ENCODE results near the gene ENGASE.

The ENGASE gene

GRCh38 chr17:79098282-79098867 lies 23.8 kb downstream of the ENGASE start:
- Mint-ChIP-seq H3K36me3 (ENCODE audit: low read depth) (no peaks in the 10 kb centered on the region), H3K27me3 (peaks cover 30% of the 10 kb centered on the region), H3K9me3 (no peaks in the 10 kb centered on the region), H3K4me3 (no peak overlapping the region), H3K27ac (no peak overlapping the region), H3K4me1 (peaks cover 2% of the 10 kb centered on the region)
- no peak for DNase-seq
- no peak for ATAC-seq

- DNase-seq (no peak), ATAC-seq (no peak)
- Mint-ChIP-seq H3K9me3 (no peaks in the 10 kb centered on the region), H3K36me3 (ENCODE audit: low read depth) (no peaks in the 10 kb centered on the region), H3K27me3 (peaks cover 31% of the 10 kb centered on the region), H3K27ac (no peak overlapping the region), H3K4me1 (no peaks in the 10 kb centered on the region), H3K4me3 (no peak overlapping the region)
These were observed 25.8 kb downstream of the ENGASE start for GRCh38 chr17:79100405-79100804.

DNA sequence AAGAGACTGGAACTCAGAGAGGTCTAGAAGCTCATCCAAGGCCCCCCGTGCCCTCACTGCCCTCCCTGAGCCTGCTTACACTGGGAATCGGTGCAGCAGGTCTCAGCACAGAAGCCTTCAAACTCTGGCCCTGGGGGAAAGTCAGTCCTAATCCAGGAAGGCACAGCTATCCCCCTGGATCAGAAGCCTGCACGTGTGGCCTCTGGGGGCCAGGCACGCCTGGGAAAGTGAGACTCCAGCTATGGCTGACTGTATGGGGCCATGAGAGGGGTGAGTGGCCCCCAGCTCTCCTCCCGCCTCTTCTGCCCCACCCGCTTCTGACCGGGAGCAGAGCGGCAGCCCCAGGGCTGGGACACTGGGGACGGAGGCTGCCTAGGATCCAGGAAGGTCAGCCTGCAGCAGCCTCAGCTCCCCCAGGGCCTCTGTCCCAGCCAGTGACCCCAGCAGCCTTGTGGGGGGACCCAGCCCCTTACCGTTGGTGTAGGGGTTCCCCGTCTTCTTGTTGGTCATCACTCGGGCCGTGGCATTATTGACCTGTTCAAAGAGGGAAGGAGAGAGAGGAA lies 26.6 kb downstream of the ENGASE start:
- H3K4me1 Mint-ChIP-seq, result no peaks in the 10 kb centered on the region
- no peak for DNase-seq
- no peak for ATAC-seq
- peaks cover 27% of the 10 kb centered on the region for H3K27me3 Mint-ChIP-seq
- H3K27ac Mint-ChIP-seq, result no peak overlapping the region
- H3K36me3 Mint-ChIP-seq (ENCODE audit: low read depth), result no peaks in the 10 kb centered on the region
- no peaks in the 10 kb centered on the region for H3K9me3 Mint-ChIP-seq
- no peak overlapping the region for H3K4me3 Mint-ChIP-seq

DNA sequence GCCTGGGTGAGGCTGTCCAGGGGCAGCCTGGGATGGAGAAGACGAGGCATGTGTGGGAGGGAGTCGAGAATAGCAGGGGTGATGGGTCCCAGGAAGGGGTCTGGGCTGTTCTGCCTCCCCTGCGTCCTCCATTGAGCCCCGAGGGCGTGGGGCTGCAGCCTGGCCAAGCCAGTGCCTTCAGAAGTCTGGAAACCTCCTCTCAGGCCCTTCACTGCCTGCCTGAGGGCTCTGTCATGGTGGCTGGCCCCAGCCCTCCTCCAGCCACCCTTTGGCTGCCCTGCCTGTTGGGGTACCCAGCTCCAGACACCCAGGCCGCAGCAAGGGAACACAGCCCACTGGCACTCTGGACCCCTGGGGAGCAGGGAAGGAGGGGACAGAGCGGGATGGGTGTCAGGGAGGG lies 27.6 kb downstream of the ENGASE start:
- DNase-seq (no peak), ATAC-seq (no peak)
- H3K27ac Mint-ChIP-seq, result no peak overlapping the region
- H3K9me3 Mint-ChIP-seq, result no peaks in the 10 kb centered on the region
- no peaks in the 10 kb centered on the region for H3K4me1 Mint-ChIP-seq
- peaks cover 27% of the 10 kb centered on the region for H3K27me3 Mint-ChIP-seq
- H3K4me3 Mint-ChIP-seq, result no peak overlapping the region
- no peaks in the 10 kb centered on the region for H3K36me3 Mint-ChIP-seq (ENCODE audit: low read depth)

DNA sequence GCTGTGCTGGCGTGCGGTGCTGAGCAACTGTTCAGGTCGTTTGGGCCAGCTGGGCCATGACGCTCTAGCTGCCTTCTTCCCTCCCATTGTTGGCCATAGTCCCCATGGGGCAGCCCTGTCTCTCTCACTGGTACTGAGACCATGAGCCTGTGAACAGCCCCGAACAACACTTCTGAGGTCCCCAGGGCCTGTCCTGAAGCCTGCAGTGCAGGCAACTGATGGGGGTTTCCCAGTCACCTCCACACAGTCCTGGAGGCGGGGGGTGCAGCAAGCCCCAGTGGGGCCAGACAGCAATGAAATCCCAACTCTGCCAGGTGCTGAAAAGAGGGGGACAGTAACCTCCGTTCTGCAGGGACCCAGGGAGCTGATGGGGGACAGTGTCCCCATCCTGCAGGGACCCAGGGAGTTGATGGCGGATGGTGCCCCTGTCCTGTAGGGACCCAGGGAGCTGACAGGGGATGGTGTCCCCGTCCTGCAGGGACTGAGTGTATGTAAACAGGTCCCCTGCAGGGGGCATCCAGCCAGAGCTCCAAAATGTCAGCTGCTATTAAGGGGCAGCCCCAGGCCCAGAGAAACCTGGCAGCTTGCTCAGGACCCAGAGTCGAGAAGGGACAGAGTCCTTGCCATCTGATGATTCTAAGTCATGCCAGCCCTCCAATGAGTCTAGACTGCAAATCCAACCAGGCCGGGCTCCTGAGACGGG lies 30.4 kb downstream of the ENGASE start:
- Mint-ChIP-seq H3K36me3 (ENCODE audit: low read depth) (no peaks in the 10 kb centered on the region), H3K27ac (no peak overlapping the region), H3K27me3 (peaks cover 8% of the 10 kb centered on the region), H3K4me3 (no peak overlapping the region), H3K9me3 (no peaks in the 10 kb centered on the region), H3K4me1 (no peaks in the 10 kb centered on the region)
- DNase-seq (no peak), ATAC-seq (no peak)

GRCh38 chr17:79105937-79106336 lies 31.3 kb downstream of the ENGASE start:
- Mint-ChIP-seq H3K27ac (no peak overlapping the region), H3K4me1 (no peaks in the 10 kb centered on the region), H3K4me3 (no peak overlapping the region), H3K9me3 (no peaks in the 10 kb centered on the region), H3K36me3 (ENCODE audit: low read depth) (no peaks in the 10 kb centered on the region), H3K27me3 (peaks cover 5% of the 10 kb centered on the region)
- no peak for ATAC-seq
- DNase-seq, result no peak

GRCh38 chr17:79106958-79107357 lies 32.3 kb downstream of the ENGASE start:
- no peaks in the 10 kb centered on the region for H3K9me3 Mint-ChIP-seq
- H3K4me1 Mint-ChIP-seq, result no peaks in the 10 kb centered on the region
- peaks cover 4% of the 10 kb centered on the region for H3K27me3 Mint-ChIP-seq
- DNase-seq (no peak), ATAC-seq (no peak)
- H3K36me3 Mint-ChIP-seq (ENCODE audit: low read depth), result no peaks in the 10 kb centered on the region
- no peak overlapping the region for H3K4me3 Mint-ChIP-seq
- no peak overlapping the region for H3K27ac Mint-ChIP-seq

DNA sequence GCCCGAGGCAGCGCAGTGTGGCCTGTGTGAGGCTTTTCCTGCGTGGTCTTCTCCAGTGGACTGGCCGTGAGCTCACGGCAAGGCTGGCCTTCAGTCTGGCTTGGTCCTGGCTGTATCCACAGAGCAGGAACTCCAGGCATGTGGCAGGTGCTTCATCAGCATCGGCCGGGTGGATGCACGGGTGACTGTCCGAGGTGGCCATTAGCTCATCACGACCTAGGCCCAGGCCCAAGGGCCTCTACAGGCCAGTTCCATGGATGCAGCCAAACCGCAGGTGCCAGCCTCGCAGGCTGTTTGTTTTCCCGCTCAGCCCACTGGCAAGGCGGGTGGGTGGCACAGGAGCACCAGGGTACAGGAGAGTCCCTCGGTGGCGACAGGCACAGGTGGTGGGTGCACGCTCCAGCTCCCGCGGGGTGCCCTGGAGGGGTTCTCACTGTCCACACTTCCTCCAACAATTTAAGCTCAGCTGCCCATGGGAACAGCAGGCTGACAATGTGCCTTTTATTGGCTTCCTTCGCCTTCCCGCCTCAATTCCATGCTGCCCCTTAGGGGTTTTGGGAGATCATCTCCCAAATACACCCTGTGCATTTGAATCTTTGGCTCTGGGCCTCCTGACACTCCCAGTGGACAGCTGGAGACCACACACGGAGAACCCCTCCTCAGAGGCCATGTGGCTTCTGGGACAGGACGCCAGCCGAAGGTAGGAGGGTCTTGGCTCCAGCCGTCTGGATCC lies 33.0 kb downstream of the ENGASE start:
- H3K4me3 Mint-ChIP-seq, result no peak overlapping the region

GRCh38 chr17:79108232-79108850 lies 33.7 kb downstream of the ENGASE start:
- no peak overlapping the region for H3K4me3 Mint-ChIP-seq
- H3K9me3 Mint-ChIP-seq, result no peaks in the 10 kb centered on the region
- H3K27me3 Mint-ChIP-seq, result peaks cover 3% of the 10 kb centered on the region
- ATAC-seq (no peak), DNase-seq (no peak)
- no peak overlapping the region for H3K27ac Mint-ChIP-seq
- H3K4me1 Mint-ChIP-seq, result no peaks in the 10 kb centered on the region
- no peaks in the 10 kb centered on the region for H3K36me3 Mint-ChIP-seq (ENCODE audit: low read depth)

More for the DNA sequence above, 33.0 kb downstream of the ENGASE start:
- Mint-ChIP-seq H3K9me3 (no peaks in the 10 kb centered on the region), H3K4me1 (no peaks in the 10 kb centered on the region), H3K27me3 (peaks cover 3% of the 10 kb centered on the region), H3K36me3 (ENCODE audit: low read depth) (no peaks in the 10 kb centered on the region), H3K27ac (no peak overlapping the region)
- DNase-seq, result no peak
- no peak for ATAC-seq

DNA sequence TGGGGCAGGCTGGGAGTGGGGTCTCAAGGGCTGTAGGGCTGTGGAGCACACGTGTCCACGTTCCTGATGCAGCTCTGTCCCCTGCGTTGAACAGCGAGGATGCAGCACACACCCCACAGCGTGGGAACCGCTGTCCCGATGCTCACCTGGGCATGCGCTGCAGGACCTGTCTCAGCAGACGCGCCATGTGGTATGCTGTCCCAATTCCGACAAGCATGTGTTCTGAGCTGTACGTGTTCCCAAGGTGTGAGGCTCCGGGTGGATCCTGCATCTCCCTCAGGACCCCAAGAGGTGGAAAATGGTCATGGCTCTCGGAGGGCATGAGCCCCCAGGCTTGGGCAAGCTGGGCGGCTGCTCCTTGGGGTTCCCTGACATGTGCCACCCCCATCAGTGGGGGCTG lies 34.2 kb downstream of the ENGASE start:
- ATAC-seq, result no peak
- Mint-ChIP-seq H3K9me3 (no peaks in the 10 kb centered on the region), H3K27me3 (peaks cover 3% of the 10 kb centered on the region), H3K4me3 (no peak overlapping the region), H3K36me3 (ENCODE audit: low read depth) (no peaks in the 10 kb centered on the region), H3K27ac (no peak overlapping the region), H3K4me1 (no peaks in the 10 kb centered on the region)
- DNase-seq, result no peak

DNA sequence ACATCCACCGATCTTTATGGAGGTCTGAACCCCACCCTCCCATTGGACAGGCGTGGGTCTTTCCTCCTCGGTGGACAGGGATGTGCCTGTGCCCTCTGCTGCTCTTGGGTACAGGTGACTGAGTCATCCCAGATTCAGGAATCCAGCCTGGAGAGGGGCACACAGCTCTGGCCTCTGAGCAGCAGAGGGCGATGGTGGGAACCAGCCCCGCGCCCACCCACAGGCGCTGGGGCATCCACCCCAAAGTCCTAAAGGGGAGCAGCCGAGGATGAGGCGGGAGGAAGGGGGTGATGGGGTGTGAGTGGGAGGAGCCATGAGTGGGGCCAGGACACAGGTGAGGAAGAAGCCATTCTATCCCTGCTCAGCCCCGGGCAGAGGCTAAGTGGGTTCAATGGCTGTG lies 35.0 kb downstream of the ENGASE start:
- peaks cover 1% of the 10 kb centered on the region for H3K27me3 Mint-ChIP-seq
- DNase-seq, result no peak
- no peak overlapping the region for H3K27ac Mint-ChIP-seq
- H3K4me3 Mint-ChIP-seq, result no peak overlapping the region
- H3K4me1 Mint-ChIP-seq, result no peaks in the 10 kb centered on the region
- no peak for ATAC-seq
- no peaks in the 10 kb centered on the region for H3K9me3 Mint-ChIP-seq
- no peaks in the 10 kb centered on the region for H3K36me3 Mint-ChIP-seq (ENCODE audit: low read depth)

GRCh38 chr17:79111097-79111496 lies 36.5 kb downstream of the ENGASE start:
- Mint-ChIP-seq H3K4me1 (no peaks in the 10 kb centered on the region), H3K27me3 (no peaks in the 10 kb centered on the region), H3K27ac (no peak overlapping the region), H3K4me3 (no peak overlapping the region), H3K9me3 (no peaks in the 10 kb centered on the region), H3K36me3 (ENCODE audit: low read depth) (no peaks in the 10 kb centered on the region)
- no peak for DNase-seq
- ATAC-seq, result no peak

GRCh38 chr17:79112471-79112870 lies 37.8 kb downstream of the ENGASE start:
- H3K4me1 Mint-ChIP-seq, result no peaks in the 10 kb centered on the region
- ATAC-seq (no peak), DNase-seq (no peak)
- no peaks in the 10 kb centered on the region for H3K9me3 Mint-ChIP-seq
- peaks cover under 1% of the 10 kb centered on the region for H3K27me3 Mint-ChIP-seq
- H3K36me3 Mint-ChIP-seq (ENCODE audit: low read depth), result no peaks in the 10 kb centered on the region
- no peak overlapping the region for H3K27ac Mint-ChIP-seq
- no peak overlapping the region for H3K4me3 Mint-ChIP-seq

GRCh38 chr17:79113699-79114457 lies 39.3 kb downstream of the ENGASE start:
- Mint-ChIP-seq H3K4me1 (no peaks in the 10 kb centered on the region), H3K9me3 (no peaks in the 10 kb centered on the region), H3K4me3 (no peak overlapping the region), H3K27ac (no peak overlapping the region), H3K36me3 (ENCODE audit: low read depth) (no peaks in the 10 kb centered on the region), H3K27me3 (peaks cover 3% of the 10 kb centered on the region)
- DNase-seq, result no peak
- ATAC-seq, result no peak

Measured in activated naive CD8-positive, alpha-beta T cell treated with anti-CD3 and anti-CD28 coated beads, Interleukin-2, amount 50 U/mL, for 24 hours (primary cell).